AG04450 (cell line): Measurements from ENCODE around the gene MAGEC3. TPM values are rescaled to one million over a fixed set of nuclear protein-coding genes. Genes with fewer than 3 reads are reported as not detected.

Experiments used
- CTCF ChIA-PET: fragments of 300-600, 350-600 bp; formaldehyde crosslinking; extraction: SDS; loops from one replicate; lab custom pipeline; 2022; ENCODE audit warnings: antibody characterized with exemption, inconsistent platforms; lab: Charles Lee
- POLR2A ChIA-PET: fragments of 350-600 bp; formaldehyde crosslinking; extraction: SDS; loops from one replicate; lab custom pipeline; 2021; ENCODE audit warnings: antibody characterized with exemption, inconsistent platforms; lab: Yijun Ruan, JAX
- DNase-seq: peaks from one replicate; pipeline ENCODE4 v3.0.0-alpha.2; 2011; ENCODE audit warnings: low read depth, low spot score
- H3K27ac ChIP-seq: one replicate; pipeline ENCODE4 v1.5.1; 2012; ENCODE audit warnings: low read depth, low read length, control low read depth
- H3K27me3 ChIP-seq: one replicate; pipeline ENCODE4 v1.6.0; 2012; ENCODE audit warnings: low read length; ENCODE audit not compliant: control insufficient read depth, insufficient read depth
- H3K4me3 ChIP-seq: 2 replicates; pipeline ENCODE4 v1.5.1; 2011; ENCODE audit warnings: mild to moderate bottlenecking, low read depth, low read length, control low read depth
- H3K9me3 ChIP-seq: 2 replicates; pipeline ENCODE4 v1.5.1; 2012; ENCODE audit warnings: low read length; ENCODE audit not compliant: control insufficient read depth, insufficient read depth
- polyA plus RNA-seq: library from polyadenylated mRNA; depleted of rRNA; stranded (reverse); fragments of >200 nt; gene quantifications from 2 replicates; pipeline ENCODE4 v1.2.3, GENCODE V29; 2011
- TF ChIP-seq, protein P1 (sequence below): IDR thresholded peaks from 2 replicates; pipeline ENCODE4 v1.5.1; 2011; ENCODE audit warnings: low read depth, low read length, control low read depth, inconsistent platforms

MAGEC3 gene
- polyA plus RNA-seq, 1 experiment: not detected

DNA sequence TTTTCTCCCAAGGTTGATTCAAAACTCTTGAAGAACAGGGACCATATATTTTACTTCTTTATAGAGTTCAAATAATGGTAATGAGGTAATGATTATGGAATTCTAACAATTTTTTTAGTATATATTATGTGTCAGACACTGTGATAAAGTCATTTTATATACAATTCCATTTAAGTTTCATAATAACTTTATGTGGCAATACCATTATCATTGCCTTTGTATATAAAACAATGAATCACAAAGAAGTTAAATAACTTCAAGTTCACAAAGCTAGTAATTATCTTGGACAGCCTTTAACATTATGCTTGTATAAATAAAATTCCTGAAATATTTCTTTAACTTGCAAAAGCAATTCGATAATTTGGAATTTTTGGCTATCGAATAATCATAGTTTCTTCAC, 86.2 kb downstream of the MAGEC3 start:
- CTCF ChIA-PET: no interaction called here
- TF ChIP-seq, protein P1, sequence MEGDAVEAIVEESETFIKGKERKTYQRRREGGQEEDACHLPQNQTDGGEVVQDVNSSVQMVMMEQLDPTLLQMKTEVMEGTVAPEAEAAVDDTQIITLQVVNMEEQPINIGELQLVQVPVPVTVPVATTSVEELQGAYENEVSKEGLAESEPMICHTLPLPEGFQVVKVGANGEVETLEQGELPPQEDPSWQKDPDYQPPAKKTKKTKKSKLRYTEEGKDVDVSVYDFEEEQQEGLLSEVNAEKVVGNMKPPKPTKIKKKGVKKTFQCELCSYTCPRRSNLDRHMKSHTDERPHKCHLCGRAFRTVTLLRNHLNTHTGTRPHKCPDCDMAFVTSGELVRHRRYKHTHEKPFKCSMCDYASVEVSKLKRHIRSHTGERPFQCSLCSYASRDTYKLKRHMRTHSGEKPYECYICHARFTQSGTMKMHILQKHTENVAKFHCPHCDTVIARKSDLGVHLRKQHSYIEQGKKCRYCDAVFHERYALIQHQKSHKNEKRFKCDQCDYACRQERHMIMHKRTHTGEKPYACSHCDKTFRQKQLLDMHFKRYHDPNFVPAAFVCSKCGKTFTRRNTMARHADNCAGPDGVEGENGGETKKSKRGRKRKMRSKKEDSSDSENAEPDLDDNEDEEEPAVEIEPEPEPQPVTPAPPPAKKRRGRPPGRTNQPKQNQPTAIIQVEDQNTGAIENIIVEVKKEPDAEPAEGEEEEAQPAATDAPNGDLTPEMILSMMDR: no peak

DNA sequence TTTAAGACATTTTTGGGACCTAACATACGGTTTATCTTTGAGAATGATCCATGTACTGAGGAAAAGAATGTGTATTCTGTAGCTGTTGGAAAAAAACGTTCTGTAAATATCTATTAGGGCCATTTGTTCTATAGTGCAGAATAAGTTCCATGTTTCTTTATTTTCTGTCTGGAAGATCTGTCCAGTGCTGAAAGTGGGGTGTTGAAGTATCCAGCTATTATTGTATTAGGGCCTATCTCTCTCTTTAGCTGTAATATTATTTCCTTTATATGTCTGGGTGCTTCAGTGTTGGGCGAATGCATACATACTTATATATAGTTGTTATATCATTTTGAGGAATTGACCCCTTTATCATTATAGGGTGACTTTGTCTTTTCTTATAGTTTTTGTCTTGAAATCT, 90.3 kb downstream of the MAGEC3 start:
- TF ChIP-seq, protein P1: no peak
- POLR2A ChIA-PET: no interaction called here
- H3K27ac ChIP-seq: no peak overlapping the region
- no peak for DNase-seq
- peaks cover 3% of the 10 kb centered on the region; the same call in 1 of the 2 replicates for H3K9me3 ChIP-seq
- no peaks in the 10 kb centered on the region for H3K27me3 ChIP-seq
- no peak overlapping the region for H3K4me3 ChIP-seq
- CTCF ChIA-PET: no interaction called here

More for the DNA sequence above, 86.2 kb downstream of the MAGEC3 start:
- no peak for DNase-seq
- Histone ChIP-seq H3K4me3 (no peak overlapping the region), H3K9me3 (no peaks in the 10 kb centered on the region), H3K27me3 (no peaks in the 10 kb centered on the region), H3K27ac (no peak overlapping the region)
- POLR2A ChIA-PET: no interaction called here

DNA sequence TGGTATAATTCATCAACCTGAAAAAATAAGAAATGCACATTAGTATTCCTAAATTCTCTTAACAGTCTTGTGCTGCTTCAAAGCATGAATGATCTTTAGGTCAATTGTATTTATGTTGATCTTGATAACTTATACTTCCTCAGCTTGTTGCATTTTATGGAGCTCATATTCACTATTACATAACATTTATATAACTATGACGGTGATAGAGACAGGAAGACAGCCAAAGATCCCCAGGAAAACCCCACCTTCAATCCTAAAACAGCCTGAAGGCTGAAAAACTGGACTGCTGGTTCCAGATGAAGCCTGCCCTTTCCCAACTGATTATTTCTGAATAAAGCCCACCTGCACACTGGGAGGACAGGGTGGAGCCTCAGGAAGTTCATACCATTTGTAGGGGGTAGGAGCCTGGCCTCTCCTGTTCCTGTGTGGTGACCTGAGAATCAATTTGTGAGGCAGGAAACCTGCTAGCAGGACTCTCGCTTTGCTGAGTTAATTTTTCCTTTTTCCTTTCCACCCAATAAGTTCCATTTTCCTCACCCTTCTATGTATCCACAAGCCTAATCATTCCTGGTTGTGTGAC, 96.0 kb downstream of the MAGEC3 start:
- Histone ChIP-seq H3K4me3 (no peak overlapping the region), H3K27ac (no peak overlapping the region), H3K9me3 (peaks cover 3% of the 10 kb centered on the region; the same call in 1 of the 2 replicates), H3K27me3 (no peaks in the 10 kb centered on the region)
- ChIA-PET POLR2A (no interaction called here), CTCF (no interaction called here)
- TF ChIP-seq, protein P1: no peak
- no peak for DNase-seq

DNA sequence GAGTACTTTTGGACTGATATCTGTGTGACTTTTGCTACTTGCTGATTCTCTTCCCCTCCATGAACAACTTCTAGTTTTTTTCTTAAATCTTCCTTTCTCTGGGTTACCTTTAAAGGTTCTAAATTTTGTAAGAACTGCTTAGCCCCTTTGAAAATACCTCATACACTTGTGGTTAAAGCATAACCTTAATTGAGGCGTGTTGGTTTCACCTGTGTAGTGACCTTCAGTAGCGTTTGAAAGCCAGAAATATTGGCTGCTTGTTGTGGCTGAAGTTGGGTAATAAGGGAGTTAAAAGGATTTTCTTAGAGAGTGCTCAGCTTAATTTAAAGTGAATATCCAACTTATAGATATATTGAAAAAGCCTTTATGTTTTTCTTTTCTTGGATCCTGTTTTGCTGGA, 97.5 kb downstream of the MAGEC3 start:
- Histone ChIP-seq H3K27me3 (no peaks in the 10 kb centered on the region), H3K27ac (no peak overlapping the region), H3K4me3 (no peak overlapping the region), H3K9me3 (peaks cover 3% of the 10 kb centered on the region; the same call in 1 of the 2 replicates)
- TF ChIP-seq, protein P1: no peak
- DNase-seq: no peak
- ChIA-PET CTCF (no interaction called here), POLR2A (no interaction called here)

DNA sequence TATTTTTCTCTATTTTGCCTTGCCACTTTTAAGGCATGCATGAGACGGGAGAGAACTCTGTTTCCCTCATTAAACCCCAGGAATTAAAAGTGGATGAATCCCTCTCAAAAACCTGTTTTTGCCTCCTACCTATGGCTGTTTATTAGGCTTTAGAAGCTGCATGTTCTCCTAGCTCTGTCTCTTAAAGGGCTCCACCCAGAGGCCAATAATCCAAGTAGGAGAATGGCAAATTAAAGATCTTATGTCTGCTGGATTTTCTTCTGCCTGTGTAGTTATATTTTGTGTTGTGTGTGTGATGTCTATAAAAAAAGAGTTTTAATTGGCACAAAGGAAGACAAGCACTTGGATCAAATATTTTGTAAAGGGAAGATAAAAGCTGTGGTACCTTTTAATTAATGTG, 98.0 kb downstream of the MAGEC3 start:
- CTCF ChIA-PET: no interaction called here
- no peaks in the 10 kb centered on the region for H3K27me3 ChIP-seq
- no peak overlapping the region for H3K27ac ChIP-seq
- peaks cover 2% of the 10 kb centered on the region; the same call in 1 of the 2 replicates for H3K9me3 ChIP-seq
- POLR2A ChIA-PET: no interaction called here
- DNase-seq: no peak
- H3K4me3 ChIP-seq: no peak overlapping the region
- TF ChIP-seq, protein P1: no peak
